Natural killer cell treated with Interleukin-12 subunit alpha and Interleukin-12 subunit beta and Interleukin-15 and Interleukin-18, amount 100 ng/mL, for 72 hours (primary cell): ENCODE results near the gene RPP38. TPM values are rescaled to one million over a fixed set of nuclear protein-coding genes. Genes with fewer than 3 reads are reported as not detected.

Experiments
- ATAC-seq, 2 donors: fragments of 150-1000 bp; cut with Tn5 transposase in 1 of 2; sonication (Bioruptor Pico), chemical (Tn5 transposase) in 1 of 2; 2 replicates each; pipeline ENCODE4 v1.10.0; 2021
- DNase-seq: peaks from one replicate; pipeline ENCODE4 v3.0.0; 2022; ENCODE audit warnings: low spot score
- H3K27ac Mint-ChIP-seq, 2 donors: 1 replicate in 1 of 2; 2 replicates in 1 of 2; pipeline ENCODE4 v1.8.0; 2022; ENCODE audit warnings: mixed read lengths in 2 of 2, mild to moderate bottlenecking in 1 of 2, moderate library complexity in 1 of 2
- H3K27me3 Mint-ChIP-seq, 2 donors: 1 replicate in 1 of 2; 2 replicates in 1 of 2; pipeline ENCODE4 v1.8.0; 2022; ENCODE audit warnings: mixed read lengths in 2 of 2
- H3K36me3 Mint-ChIP-seq: one replicate; pipeline ENCODE4 v1.8.0; 2022; ENCODE audit warnings: mixed read lengths
- H3K4me1 Mint-ChIP-seq, 2 donors: 1 replicate in 1 of 2; 2 replicates in 1 of 2; pipeline ENCODE4 v1.8.0; 2022; ENCODE audit warnings: low read depth in 2 of 2, mixed read lengths in 2 of 2, mild to moderate bottlenecking in 1 of 2
- H3K4me3 Mint-ChIP-seq: one replicate; pipeline ENCODE4 v1.8.0; 2022; ENCODE audit warnings: mixed read lengths
- H3K9me3 Mint-ChIP-seq: 2 replicates; pipeline ENCODE4 v1.8.0; 2022; ENCODE audit warnings: mixed read lengths
- total RNA-seq, 2 donors: library from RNA; stranded (reverse); gene quantifications; one replicate each; pipeline ENCODE4 v1.2.3, GENCODE V29; 2022

RPP38 gene
- 10 to 100 TPM; 13.4 to 21.4 TPM for total RNA-seq

- H3K27ac Mint-ChIP-seq: peak within 1 kb of the TSS; percentile 92 to 99
- H3K4me1 Mint-ChIP-seq: peaks cover 24 to 33% of the 10 kb centered on the region in 2 donors
- peaks cover 0 to 2% of the 10 kb centered on the region in 2 donors for H3K27me3 Mint-ChIP-seq
- peak; percentile 98 for DNase-seq
- H3K9me3 Mint-ChIP-seq: no peaks in the 10 kb centered on the region
- H3K4me3 Mint-ChIP-seq: peak within 1 kb of the TSS; percentile 94
- H3K36me3 Mint-ChIP-seq: peaks cover 6% of the 10 kb centered on the region
- ATAC-seq: peak; percentile 95 to 96
These were observed at the start of gene RPP38 for GRCh38 chr10:15097011-15097812. TSS of gene RPP38 (plus strand) at chr10:15097355. CDS start at chr10:15103315, 5,960 bp downstream.

GRCh38 chr10:15049533-15049932 lies 47.6 kb upstream of the RPP38 start:
- H3K27me3 Mint-ChIP-seq: peaks cover 13 to 23% of the 10 kb centered on the region in 2 donors
- no peaks in the 10 kb centered on the region for H3K4me1 Mint-ChIP-seq
- no peak overlapping the region for H3K4me3 Mint-ChIP-seq
- H3K27ac Mint-ChIP-seq: no peak overlapping the region
- H3K36me3 Mint-ChIP-seq: no peaks in the 10 kb centered on the region
- no peaks in the 10 kb centered on the region for H3K9me3 Mint-ChIP-seq
- ATAC-seq: no peak
- DNase-seq: no peak

GRCh38 chr10:15052121-15052520 lies 45.0 kb upstream of the RPP38 start:
- Mint-ChIP-seq H3K9me3 (no peaks in the 10 kb centered on the region), H3K4me3 (no peak overlapping the region)

GRCh38 chr10:15053061-15053460 lies 44.1 kb upstream of the RPP38 start:
- no peak for ATAC-seq
- Mint-ChIP-seq H3K27me3 (peaks cover 16 to 27% of the 10 kb centered on the region in 2 donors), H3K9me3 (no peaks in the 10 kb centered on the region), H3K4me1 (no peaks in the 10 kb centered on the region), H3K36me3 (no peaks in the 10 kb centered on the region), H3K27ac (no peak overlapping the region), H3K4me3 (no peak overlapping the region)
- no peak for DNase-seq

More at GRCh38 chr10:15052121-15052520, 45.0 kb upstream of the RPP38 start:
- DNase-seq (no peak), ATAC-seq (no peak)
- Mint-ChIP-seq H3K36me3 (no peaks in the 10 kb centered on the region), H3K27ac (no peak overlapping the region), H3K27me3 (peaks cover 13 to 21% of the 10 kb centered on the region in 2 donors), H3K4me1 (no peaks in the 10 kb centered on the region)

- H3K4me3 Mint-ChIP-seq: no peak overlapping the region
- ATAC-seq (no peak), DNase-seq (no peak)
- no peaks in the 10 kb centered on the region for H3K4me1 Mint-ChIP-seq
- no peak overlapping the region for H3K27ac Mint-ChIP-seq
- peaks cover 4% of the 10 kb centered on the region for H3K9me3 Mint-ChIP-seq
- H3K27me3 Mint-ChIP-seq: peaks cover 26 to 42% of the 10 kb centered on the region in 2 donors
- H3K36me3 Mint-ChIP-seq: peaks cover 17% of the 10 kb centered on the region
These were observed 38.5 kb upstream of the RPP38 start for GRCh38 chr10:15058689-15059088.

- no peaks in the 10 kb centered on the region for H3K4me1 Mint-ChIP-seq
- H3K9me3 Mint-ChIP-seq: peaks cover 4% of the 10 kb centered on the region
- H3K36me3 Mint-ChIP-seq: peaks cover 17% of the 10 kb centered on the region
- ATAC-seq (no peak), DNase-seq (no peak)
- no peak overlapping the region for H3K4me3 Mint-ChIP-seq
- no peak overlapping the region for H3K27ac Mint-ChIP-seq
- H3K27me3 Mint-ChIP-seq: peaks cover 22 to 41% of the 10 kb centered on the region in 2 donors
These were observed 37.2 kb upstream of the RPP38 start for GRCh38 chr10:15059914-15060313.

GRCh38 chr10:15060638-15061037 lies 36.5 kb upstream of the RPP38 start:
- peaks cover 23 to 43% of the 10 kb centered on the region in 2 donors for H3K27me3 Mint-ChIP-seq
- no peak overlapping the region for H3K27ac Mint-ChIP-seq
- H3K9me3 Mint-ChIP-seq: peaks cover 4% of the 10 kb centered on the region
- no peak for ATAC-seq
- DNase-seq: no peak
- H3K4me3 Mint-ChIP-seq: no peak overlapping the region
- H3K4me1 Mint-ChIP-seq: no peaks in the 10 kb centered on the region
- H3K36me3 Mint-ChIP-seq: peaks cover 17% of the 10 kb centered on the region

- DNase-seq: no peak
- H3K4me3 Mint-ChIP-seq: no peak overlapping the region
- H3K27ac Mint-ChIP-seq: no peak overlapping the region
- H3K36me3 Mint-ChIP-seq: no peaks in the 10 kb centered on the region
- H3K9me3 Mint-ChIP-seq: no peaks in the 10 kb centered on the region
- no peak for ATAC-seq
- H3K27me3 Mint-ChIP-seq: peaks cover 9 to 27% of the 10 kb centered on the region in 2 donors
- H3K4me1 Mint-ChIP-seq: no peaks in the 10 kb centered on the region
These were observed 30.0 kb upstream of the RPP38 start for GRCh38 chr10:15067154-15067553.

GRCh38 chr10:15068802-15069201 lies 28.4 kb upstream of the RPP38 start:
- Mint-ChIP-seq H3K27ac (no peak overlapping the region), H3K4me1 (no peaks in the 10 kb centered on the region), H3K36me3 (no peaks in the 10 kb centered on the region), H3K4me3 (no peak overlapping the region), H3K9me3 (no peaks in the 10 kb centered on the region), H3K27me3 (peaks cover 9 to 29% of the 10 kb centered on the region in 2 donors)
- ATAC-seq (no peak), DNase-seq (no peak)

- Mint-ChIP-seq H3K36me3 (no peaks in the 10 kb centered on the region), H3K9me3 (no peaks in the 10 kb centered on the region), H3K4me3 (no peak overlapping the region), H3K4me1 (no peaks in the 10 kb centered on the region), H3K27me3 (peaks cover 8 to 30% of the 10 kb centered on the region in 2 donors), H3K27ac (no peak overlapping the region)
- no peak for DNase-seq
- ATAC-seq: peak in 1 of 2 donors; percentile 36
These were observed 27.9 kb upstream of the RPP38 start for GRCh38 chr10:15069230-15069629.

- no peaks in the 10 kb centered on the region for H3K4me1 Mint-ChIP-seq
- no peaks in the 10 kb centered on the region for H3K36me3 Mint-ChIP-seq
- H3K9me3 Mint-ChIP-seq: no peaks in the 10 kb centered on the region
- ATAC-seq: no peak
- no peak overlapping the region for H3K4me3 Mint-ChIP-seq
- DNase-seq: no peak
- peaks cover 3 to 15% of the 10 kb centered on the region in 2 donors for H3K27me3 Mint-ChIP-seq
- no peak overlapping the region for H3K27ac Mint-ChIP-seq
These were observed 24.8 kb upstream of the RPP38 start for GRCh38 chr10:15072358-15072757.

- H3K4me1 Mint-ChIP-seq: no peaks in the 10 kb centered on the region
- DNase-seq (no peak), ATAC-seq (no peak)
- no peaks in the 10 kb centered on the region for H3K36me3 Mint-ChIP-seq
- H3K9me3 Mint-ChIP-seq: no peaks in the 10 kb centered on the region
- no peak overlapping the region for H3K27ac Mint-ChIP-seq
- H3K4me3 Mint-ChIP-seq: no peak overlapping the region
- peaks cover 0 to 6% of the 10 kb centered on the region in 2 donors for H3K27me3 Mint-ChIP-seq
These were observed 21.7 kb upstream of the RPP38 start for GRCh38 chr10:15075421-15075820.

GRCh38 chr10:15083674-15084501 lies 13.3 kb upstream of the RPP38 start:
- Mint-ChIP-seq H3K4me3 (no peak overlapping the region), H3K9me3 (no peaks in the 10 kb centered on the region), H3K4me1 (peaks cover 0 to 2% of the 10 kb centered on the region in 2 donors), H3K36me3 (no peaks in the 10 kb centered on the region), H3K27me3 (no peaks in the 10 kb centered on the region), H3K27ac (no peak overlapping the region)
- ATAC-seq: no peak
- DNase-seq: no peak

- peaks cover 0 to 2% of the 10 kb centered on the region in 2 donors for H3K4me1 Mint-ChIP-seq
- H3K36me3 Mint-ChIP-seq: no peaks in the 10 kb centered on the region
- no peak overlapping the region for H3K4me3 Mint-ChIP-seq
- H3K9me3 Mint-ChIP-seq: no peaks in the 10 kb centered on the region
- DNase-seq: no peak
- no peak for ATAC-seq
- no peak overlapping the region for H3K27ac Mint-ChIP-seq
- no peaks in the 10 kb centered on the region for H3K27me3 Mint-ChIP-seq
These were observed 12.6 kb upstream of the RPP38 start for GRCh38 chr10:15084502-15084922.
